ENCODE data around the gene RBM3. TPM values are rescaled to one million over a fixed set of nuclear protein-coding genes. Genes with fewer than 3 reads are reported as not detected.

Gene RBM3
- total and polyA plus RNA-seq, 2 experiments from 2014 or later = 64.8 to 135 TPM

- 45% methylated on average over 38 of the region's 59 CpGs for WGBS (ENCODE audit: low lambda C conversion rate, missing lambda C conversion rate)
- H3K9me3 ChIP-seq (ENCODE audit: low read depth) = no peaks in the 10 kb centered on the region
- H3K27me3 ChIP-seq = no peaks in the 10 kb centered on the region
- H3K9me2 ChIP-seq (replicated peaks; ENCODE audit: insufficient read depth) = no peaks in the 10 kb centered on the region
- peaks cover 5% of the 10 kb centered on the region for H3K4me1 ChIP-seq (ENCODE audit: insufficient read depth)
- peaks cover 9% of the 10 kb centered on the region for H3K79me2 ChIP-seq
- H3K27ac ChIP-seq = peak within 1 kb of the TSS; percentile 84
- peak within 1 kb of the TSS; percentile 74 for H2AFZ ChIP-seq
- H3K4me3 ChIP-seq = peak within 1 kb of the TSS; percentile 29
- no peaks in the 10 kb centered on the region for H4K20me1 ChIP-seq (ENCODE audit: insufficient read depth, poor library complexity, severe bottlenecking)
- peak; percentile 97 for DNase-seq (ENCODE audit: low spot score)
- TF ChIP-seq EZH2phosphoT487 (IDR thresholded peaks at IDR 0.05; ENCODE audit: low read depth, severe bottlenecking, unreplicated experiment) = no peak
- TF ChIP-seq, protein P1, sequence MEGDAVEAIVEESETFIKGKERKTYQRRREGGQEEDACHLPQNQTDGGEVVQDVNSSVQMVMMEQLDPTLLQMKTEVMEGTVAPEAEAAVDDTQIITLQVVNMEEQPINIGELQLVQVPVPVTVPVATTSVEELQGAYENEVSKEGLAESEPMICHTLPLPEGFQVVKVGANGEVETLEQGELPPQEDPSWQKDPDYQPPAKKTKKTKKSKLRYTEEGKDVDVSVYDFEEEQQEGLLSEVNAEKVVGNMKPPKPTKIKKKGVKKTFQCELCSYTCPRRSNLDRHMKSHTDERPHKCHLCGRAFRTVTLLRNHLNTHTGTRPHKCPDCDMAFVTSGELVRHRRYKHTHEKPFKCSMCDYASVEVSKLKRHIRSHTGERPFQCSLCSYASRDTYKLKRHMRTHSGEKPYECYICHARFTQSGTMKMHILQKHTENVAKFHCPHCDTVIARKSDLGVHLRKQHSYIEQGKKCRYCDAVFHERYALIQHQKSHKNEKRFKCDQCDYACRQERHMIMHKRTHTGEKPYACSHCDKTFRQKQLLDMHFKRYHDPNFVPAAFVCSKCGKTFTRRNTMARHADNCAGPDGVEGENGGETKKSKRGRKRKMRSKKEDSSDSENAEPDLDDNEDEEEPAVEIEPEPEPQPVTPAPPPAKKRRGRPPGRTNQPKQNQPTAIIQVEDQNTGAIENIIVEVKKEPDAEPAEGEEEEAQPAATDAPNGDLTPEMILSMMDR (IDR thresholded peaks at IDR 0.05; ENCODE audit: poor library complexity) = peak; percentile 53
- no peak for TF ChIP-seq EZH2 (IDR thresholded peaks at IDR 0.05; ENCODE audit: borderline replicate concordance)
- peak within 1 kb of the TSS; percentile 72 for H3K4me2 ChIP-seq
- H3K36me3 ChIP-seq (replicated peaks; ENCODE audit: insufficient read depth, low read depth) = no peaks in the 10 kb centered on the region
Observed at GRCh38 chrX:48539345-48540027, 34.8 kb upstream of the RBM3 start, which contains the start of gene TBC1D25. TBC1D25 (plus strand) TSS chrX:48539714; CDS start chrX:48539798, 84 bp downstream.

DNA sequence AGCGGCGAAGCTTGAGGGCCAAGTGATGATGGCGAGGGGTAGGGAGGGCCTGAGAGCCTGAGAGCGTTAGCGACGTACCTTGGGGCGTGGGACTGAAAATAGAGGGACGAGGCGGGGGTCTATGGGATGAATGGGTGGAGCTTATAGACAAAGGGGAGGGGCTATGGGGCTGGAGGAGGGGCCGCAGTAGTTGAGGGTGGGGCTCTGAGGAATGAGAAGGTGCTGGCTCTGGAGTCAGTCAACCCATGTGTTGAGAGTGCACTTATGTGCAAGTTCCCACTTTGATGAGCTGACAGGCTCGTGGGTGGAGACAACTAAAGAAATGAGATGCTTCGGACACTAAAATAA lies 34.3 kb upstream of the RBM3 start:
- Histone ChIP-seq H3K9me3 (ENCODE audit: low read depth) (no peaks in the 10 kb centered on the region), H3K9me2 (replicated peaks; ENCODE audit: insufficient read depth) (no peaks in the 10 kb centered on the region), H3K4me2 (peak overlapping the region; percentile 72), H3K79me2 (peaks cover 9% of the 10 kb centered on the region), H3K27ac (peak overlapping the region; percentile 82), H3K4me1 (ENCODE audit: insufficient read depth) (peaks cover 5% of the 10 kb centered on the region), H2AFZ (peak overlapping the region; percentile 74), H4K20me1 (ENCODE audit: insufficient read depth, poor library complexity, severe bottlenecking) (no peaks in the 10 kb centered on the region), H3K4me3 (peak overlapping the region; percentile 29), H3K36me3 (replicated peaks; ENCODE audit: insufficient read depth, low read depth) (no peaks in the 10 kb centered on the region), H3K27me3 (no peaks in the 10 kb centered on the region)
- TF ChIP-seq EZH2 (IDR thresholded peaks at IDR 0.05; ENCODE audit: borderline replicate concordance) = no peak
- TF ChIP-seq EZH2phosphoT487 (IDR thresholded peaks at IDR 0.05; ENCODE audit: low read depth, severe bottlenecking, unreplicated experiment) = no peak
- TF ChIP-seq, protein P1 (IDR thresholded peaks at IDR 0.05; ENCODE audit: poor library complexity) = no peak
- DNase-seq (ENCODE audit: low spot score) = peak; percentile 70
- WGBS (ENCODE audit: low lambda C conversion rate, missing lambda C conversion rate) = 54% methylated on average over 10 of the region's 12 CpGs

DNA sequence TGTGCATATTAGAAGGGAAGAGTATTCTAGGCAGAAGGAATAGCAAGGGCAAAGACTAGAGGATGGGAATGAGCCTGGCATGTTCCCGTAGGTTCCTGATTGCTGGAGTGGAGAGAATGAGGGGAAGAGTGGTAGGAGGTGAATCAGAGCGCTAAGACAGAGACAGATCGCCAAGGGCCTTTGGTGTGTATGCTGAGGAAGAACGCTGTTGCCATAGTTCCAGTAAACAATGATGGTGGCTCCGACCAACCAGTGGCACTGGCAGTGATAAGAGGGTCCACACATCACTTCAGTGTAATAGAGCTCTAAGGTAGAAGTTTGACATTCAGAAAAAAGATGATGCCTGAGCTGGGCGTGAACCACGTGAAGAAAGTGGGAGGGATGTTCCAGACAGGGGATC lies 33.8 kb upstream of the RBM3 start:
- Histone ChIP-seq H2AFZ (no peak overlapping the region), H4K20me1 (ENCODE audit: insufficient read depth, poor library complexity, severe bottlenecking) (no peaks in the 10 kb centered on the region), H3K9me2 (replicated peaks; ENCODE audit: insufficient read depth) (no peaks in the 10 kb centered on the region), H3K27me3 (no peaks in the 10 kb centered on the region), H3K4me2 (peak overlapping the region; percentile 72), H3K79me2 (peaks cover 9% of the 10 kb centered on the region), H3K9me3 (ENCODE audit: low read depth) (no peaks in the 10 kb centered on the region), H3K36me3 (replicated peaks; ENCODE audit: insufficient read depth, low read depth) (no peaks in the 10 kb centered on the region), H3K4me1 (ENCODE audit: insufficient read depth) (peaks cover 5% of the 10 kb centered on the region), H3K27ac (no peak overlapping the region), H3K4me3 (no peak overlapping the region)
- DNase-seq (ENCODE audit: low spot score) = no peak
- TF ChIP-seq EZH2 (IDR thresholded peaks at IDR 0.05; ENCODE audit: borderline replicate concordance) = no peak
- 89% methylated on average over 7 of the region's 7 CpGs for WGBS (ENCODE audit: low lambda C conversion rate, missing lambda C conversion rate)

DNA sequence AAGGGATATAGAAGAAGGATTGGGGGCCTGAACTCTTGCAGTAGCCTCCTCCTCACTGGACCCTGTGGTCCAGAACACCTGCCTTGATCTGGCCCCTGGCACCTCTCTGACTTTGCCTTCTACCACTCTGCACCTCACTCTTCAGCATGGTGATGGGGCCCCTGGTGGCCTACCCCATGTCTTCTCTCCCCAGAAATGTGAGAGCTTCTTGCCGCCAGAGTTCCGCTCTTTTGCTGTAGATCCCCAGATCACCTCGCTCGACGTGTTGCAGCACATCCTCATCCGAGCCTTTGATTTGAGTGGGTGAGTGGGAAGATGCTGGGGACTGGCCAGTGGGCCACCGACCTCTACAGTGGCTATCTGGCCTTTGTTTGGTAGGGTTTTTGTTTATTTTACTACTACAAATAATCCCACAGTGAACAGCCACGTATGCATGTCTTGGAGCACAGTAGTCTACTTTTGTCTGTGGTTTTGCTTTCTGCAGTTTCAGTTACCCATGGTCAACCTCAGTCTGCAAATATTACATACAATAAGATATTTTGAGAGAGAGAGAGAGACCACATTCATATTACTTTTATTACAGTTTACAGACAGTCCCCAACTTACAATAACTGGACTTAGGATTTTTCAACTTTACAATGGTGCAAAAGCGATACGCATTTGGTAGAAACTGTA lies 33.0 kb upstream of the RBM3 start:
- Histone ChIP-seq H4K20me1 (ENCODE audit: insufficient read depth, poor library complexity, severe bottlenecking) (no peaks in the 10 kb centered on the region), H3K4me2 (peak overlapping the region; percentile 72), H3K9me2 (replicated peaks; ENCODE audit: insufficient read depth) (no peaks in the 10 kb centered on the region), H3K79me2 (peaks cover 9% of the 10 kb centered on the region), H3K27ac (no peak overlapping the region), H3K4me1 (ENCODE audit: insufficient read depth) (peaks cover 5% of the 10 kb centered on the region), H3K4me3 (no peak overlapping the region), H2AFZ (no peak overlapping the region), H3K9me3 (ENCODE audit: low read depth) (no peaks in the 10 kb centered on the region), H3K27me3 (no peaks in the 10 kb centered on the region), H3K36me3 (replicated peaks; ENCODE audit: insufficient read depth, low read depth) (no peaks in the 10 kb centered on the region)
- WGBS (ENCODE audit: low lambda C conversion rate, missing lambda C conversion rate) = 85% methylated on average over 10 of the region's 10 CpGs
- DNase-seq (ENCODE audit: low spot score) = no peak
- TF ChIP-seq, protein P1 (IDR thresholded peaks at IDR 0.05; ENCODE audit: poor library complexity) = no peak
- TF ChIP-seq EZH2phosphoT487 (IDR thresholded peaks at IDR 0.05; ENCODE audit: low read depth, severe bottlenecking, unreplicated experiment) (no peak), EZH2 (IDR thresholded peaks at IDR 0.05; ENCODE audit: borderline replicate concordance) (no peak)
